Endothelial cell of umbilical vein (primary cell): ENCODE measurements around the gene PDCD11. TPM values are rescaled to one million over a fixed set of nuclear protein-coding genes. Genes with fewer than 3 reads are reported as not detected.

Source experiments
- BruUV-seq: library from RNA; stranded (reverse); fragments of 400-500 nt; replicated peaks from 2 replicates; lab custom pipeline; 2021; lab: Mats Ljungman, UMichigan
- CTCF ChIA-PET: fragments of 300-600, 350-600 bp; sonication (Branson Sonifier 250); formaldehyde crosslinking; loops from one replicate; lab custom pipeline; 2021; ENCODE audit warnings: antibody characterized with exemption, inconsistent platforms; lab: Charles Lee
- POLR2A ChIA-PET: fragments of 300-600, 350-600 bp; sonication (Branson Sonifier 250); formaldehyde crosslinking; loops from one replicate; lab custom pipeline; 2021; ENCODE audit warnings: antibody characterized with exemption, inconsistent platforms; lab: Charles Lee
- DNase-seq: peaks from one replicate; pipeline ENCODE4 v3.0.0-alpha.2; 2011; ENCODE audit warnings: low read depth, low spot score
- FAIRE-seq: peaks from 2 replicates; lab custom pipeline; 2011; peaks lifted over from hg19 to GRCh38; lab: Jason Lieb, UNC
- H2AFZ ChIP-seq: 2 replicates; pipeline ENCODE4 v1.6.0; 2012; ENCODE audit warnings: low read depth, low read length, control low read depth, inconsistent platforms
- H3K27ac ChIP-seq: 2 replicates; pipeline ENCODE4 v1.5.1; 2011; ENCODE audit warnings: low read depth, mild to moderate bottlenecking, control low read depth, low read length, moderate library complexity; ENCODE audit not compliant: insufficient read depth
- H3K27me3 ChIP-seq, 2 experiments: 2 replicates each; pipeline versions ENCODE4 v1.6.0 to v1.6.1; 2011; ENCODE audit warnings: low read length in 2 of 2, mixed read lengths in 1 of 2; ENCODE audit not compliant: control insufficient read depth in 2 of 2, insufficient read depth in 2 of 2
- H3K36me3 ChIP-seq, 2 experiments: 2 replicates in 1 of 2; 3 replicates in 1 of 2; pipeline ENCODE4 v1.5.1; 2011; ENCODE audit warnings: low read length in 2 of 2, mild to moderate bottlenecking in 1 of 2, moderate library complexity in 1 of 2; ENCODE audit not compliant: control insufficient read depth in 2 of 2, insufficient read depth in 2 of 2; ENCODE audit errors: extremely low read depth in 1 of 2
- H3K4me1 ChIP-seq: 3 replicates; pipeline ENCODE4 v1.5.1; 2011; ENCODE audit warnings: mild to moderate bottlenecking, low read length; ENCODE audit not compliant: control insufficient read depth, insufficient read depth; ENCODE audit errors: extremely low read depth
- H3K4me2 ChIP-seq: 2 replicates; pipeline ENCODE4 v1.6.1; 2011; ENCODE audit warnings: low read length, control low read depth, mixed read lengths; ENCODE audit not compliant: insufficient read depth
- H3K4me3 ChIP-seq, 3 experiments: fragments of 200-600 bp in 1 of 3; sonication (generic), shearing (Covaris generic) in 1 of 3; replicated peaks in 1 of 3; 2 replicates each; pipeline ENCODE4 v1.5.1; 2011 to 2016; ENCODE audit warnings: control low read depth in 3 of 3, low read length in 3 of 3, mild to moderate bottlenecking in 2 of 3, inconsistent platforms in 1 of 3, low read depth in 1 of 3, moderate library complexity in 1 of 3; ENCODE audit not compliant: insufficient read depth in 1 of 3
- H3K79me2 ChIP-seq: 2 replicates; pipeline ENCODE4 v1.6.0; 2012; ENCODE audit warnings: low read length, inconsistent platforms; ENCODE audit not compliant: control insufficient read depth, insufficient read depth
- H3K9ac ChIP-seq: replicated peaks from 2 replicates; pipeline ENCODE3; 2011; ENCODE audit warnings: low read length, control low read depth; ENCODE audit not compliant: insufficient read depth; ENCODE audit errors: extremely low read depth
- H3K9me1 ChIP-seq: replicated peaks from 3 replicates; pipeline ENCODE4 v1.6.0; 2011; ENCODE audit warnings: mild to moderate bottlenecking, low read length; ENCODE audit not compliant: control insufficient read depth, insufficient read depth; ENCODE audit errors: extremely low read depth
- H3K9me3 ChIP-seq: replicated peaks from 2 replicates; pipeline ENCODE4 v1.5.1; 2012; ENCODE audit warnings: low read length, inconsistent platforms; ENCODE audit not compliant: control insufficient read depth, insufficient read depth
- H4K20me1 ChIP-seq: replicated peaks from 2 replicates; pipeline ENCODE3; 2011; ENCODE audit warnings: mild to moderate bottlenecking, low read length; ENCODE audit not compliant: control insufficient read depth, insufficient read depth; ENCODE audit errors: extremely low read depth
- CTCF ChIP-seq, 2 donors: IDR thresholded peaks; 1 replicate in 1 of 2; 2 replicates in 1 of 2; pipeline ENCODE4 v1.5.1; 2011; ENCODE audit warnings: low read length in 2 of 2, mild to moderate bottlenecking in 2 of 2, moderate library complexity in 2 of 2, control low read depth in 1 of 2, inconsistent platforms in 1 of 2, low read depth in 1 of 2; ENCODE audit not compliant: insufficient read depth in 1 of 2; ENCODE audit errors: extremely low read depth in 1 of 2
- EZH2 ChIP-seq: IDR thresholded peaks from 2 replicates; pipeline ENCODE4 v1.6.1; 2012; ENCODE audit warnings: borderline replicate concordance, low read depth, mild to moderate bottlenecking, moderate library complexity, low read length, inconsistent platforms; ENCODE audit not compliant: severe bottlenecking
- FOS ChIP-seq: IDR thresholded peaks from 2 replicates; pipeline ENCODE4 v1.6.1; 2011; ENCODE audit warnings: mild to moderate bottlenecking, low read length, moderate library complexity, borderline replicate concordance; ENCODE audit not compliant: insufficient read depth
- GATA2 ChIP-seq: IDR thresholded peaks from 2 replicates; pipeline ENCODE4 v1.7.0; 2011; ENCODE audit warnings: low read depth, mild to moderate bottlenecking, moderate library complexity, mixed read lengths, low read length; ENCODE audit not compliant: insufficient read length, insufficient read depth
- JUN ChIP-seq: IDR thresholded peaks from 2 replicates; pipeline ENCODE4 v1.6.1; 2011; ENCODE audit warnings: borderline replicate concordance, low read depth; ENCODE audit not compliant: insufficient read length, insufficient read depth
- MAX ChIP-seq: IDR thresholded peaks from 2 replicates; pipeline ENCODE4 v1.6.1; 2011; ENCODE audit not compliant: insufficient read depth, insufficient read length
- MYC ChIP-seq: IDR thresholded peaks from one replicate; pipeline ENCODE4 v1.6.1; 2011; ENCODE audit warnings: mild to moderate bottlenecking, low read depth, low read length
- POLR2A ChIP-seq: IDR thresholded peaks from 2 replicates; pipeline ENCODE4 v1.6.1; 2012; ENCODE audit warnings: low read depth, mild to moderate bottlenecking, control low read depth, low read length
- POLR2AphosphoS5 ChIP-seq: IDR thresholded peaks from 2 replicates; pipeline ENCODE4 v1.6.1; 2012; ENCODE audit warnings: low read depth, mild to moderate bottlenecking, control low read depth, low read length, moderate library complexity; ENCODE audit not compliant: insufficient read depth
- dilution Hi-C: fragments of 300-500 bp; cut with MboI; formaldehyde crosslinking; loops from one replicate; pipeline ENCODE4 v1.15.0; 2019; ENCODE audit warnings: low sequenced_read_pairs; ENCODE audit not compliant: extremely low pct_ligation_motif_present
- intact Hi-C: fragments of 100-400 bp; cut with micrococcal nuclease; formaldehyde crosslinking; loops from one replicate; pipeline ENCODE4 v1.10.0; 2022
- polyA plus RNA-seq, 4 experiments: library from polyadenylated mRNA; depleted of rRNA in 3 of 4; stranded (reverse) in 3 of 4; unstranded in 1 of 4; fragments of >200 nt; gene quantifications; 2 replicates each; pipeline versions ENCODE4 v1.2.1 to v1.2.3, GENCODE V29; 2011 to 2012; ENCODE audit warnings: missing spikeins in 1 of 4
- total RNA-seq: library from RNA; stranded (reverse); gene quantifications from 2 replicates; pipeline ENCODE4 v1.2.3, GENCODE V29; 2021

The PDCD11 gene
- total and polyA plus RNA-seq, 2 donors (not counting 3 experiments of a cell fraction or from before 2014, with no cell fraction given): 12.6 to 52.7 TPM

GRCh38 chr10:103480521-103480920 lies 84.1 kb downstream of the PDCD11 start:
- no peaks in the 10 kb centered on the region for H3K27me3 ChIP-seq
- BruUV-seq: no TSS peak
- no peak overlapping the region for H3K4me3 ChIP-seq
- no peak overlapping the region for H3K9ac ChIP-seq
- TF ChIP-seq FOS: no peak
- no peak for TF ChIP-seq POLR2A
- TF ChIP-seq MAX: no peak
- no peak for TF ChIP-seq EZH2
- no peak for TF ChIP-seq JUN
- no peak for TF ChIP-seq CTCF (IDR thresholded peaks at IDR 0.05; ENCODE audit: extremely low read depth in 1 of 2, insufficient read depth in 1 of 2, low read depth in 1 of 2, low read length in 2 of 2)
- TF ChIP-seq POLR2AphosphoS5: no peak
- TF ChIP-seq GATA2: no peak
- no peak for TF ChIP-seq MYC
- intact Hi-C loops: loop anchor here (5.0 kb wide), 2 partner anchors 48 to 112 kb away; no protein-coding TSS in a partner anchor
- DNase-seq (no peak), FAIRE-seq (no peak)
- H3K79me2 ChIP-seq: no peaks in the 10 kb centered on the region
- POLR2A ChIA-PET: no interaction called here
- H2AFZ ChIP-seq: no peak overlapping the region
- H3K27ac ChIP-seq: no peak overlapping the region
- H4K20me1 ChIP-seq: no peaks in the 10 kb centered on the region
- no peak overlapping the region for H3K4me2 ChIP-seq
- dilution Hi-C loops: no loop called here
- no peaks in the 10 kb centered on the region for H3K9me3 ChIP-seq
- H3K4me1 ChIP-seq: no peaks in the 10 kb centered on the region
- CTCF ChIA-PET: interaction anchor here (1.0 to 2.4 kb wide), 7 partner anchors 11 to 64 kb away, joined by 3 to 21 read pairs (median 5); no protein-coding TSS in a partner anchor
- no peaks in the 10 kb centered on the region for H3K9me1 ChIP-seq
- no peaks in the 10 kb centered on the region for H3K36me3 ChIP-seq
